Stimulated activated CD4-positive, alpha-beta T cell treated with anti-CD3 and anti-CD28 coated beads, Interleukin-4, amount 100 ng/mL, for 4 hours (primary cell): ENCODE results near the gene LCLAT1.

ENCODE experiments used
- DNase-seq, 2 experiments: peaks; one replicate each; pipeline ENCODE4 v3.0.0-alpha.2; 2020

The LCLAT1 gene

GRCh38 chr2:30680121-30680520 is 233.1 kb downstream of the LCLAT1 start:
- no peak for DNase-seq

- no peak for DNase-seq
Observed at GRCh38 chr2:30681022-30681421, 234.0 kb downstream of the LCLAT1 start.

DNA sequence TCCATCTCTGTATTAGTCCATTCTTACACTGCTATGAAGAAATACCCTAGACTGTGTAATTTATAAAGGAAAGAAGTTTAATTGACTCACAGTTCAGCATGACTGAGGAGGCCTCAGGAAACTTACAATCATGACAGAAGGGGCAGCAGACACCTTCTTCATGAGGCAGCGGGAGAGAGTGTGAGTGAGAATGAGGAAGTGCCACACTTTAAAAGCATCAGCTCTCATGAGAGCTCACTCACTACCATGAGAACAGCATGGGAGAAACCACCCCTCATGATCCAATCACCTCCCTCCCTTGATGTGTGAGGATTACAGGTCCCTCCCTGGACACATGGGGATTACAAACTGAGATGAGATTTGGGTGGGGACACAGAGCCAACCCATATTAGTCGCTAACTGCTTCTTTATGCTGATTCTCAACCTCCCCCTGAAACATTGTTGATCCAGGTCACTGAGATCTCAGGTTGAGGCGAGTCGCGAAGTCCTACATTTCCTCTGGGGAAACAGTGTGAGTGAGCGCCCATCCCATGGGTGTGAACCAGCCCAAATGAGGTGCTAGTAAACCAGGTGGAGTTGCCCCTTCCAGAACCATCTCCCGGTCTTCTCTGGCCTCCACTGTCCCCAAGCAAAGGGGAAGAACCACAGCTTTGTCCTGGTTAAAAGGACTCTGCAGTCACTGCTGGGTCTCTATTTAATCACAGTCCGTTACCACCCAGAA is 236.3 kb downstream of the LCLAT1 start:
- no peak for DNase-seq

DNA sequence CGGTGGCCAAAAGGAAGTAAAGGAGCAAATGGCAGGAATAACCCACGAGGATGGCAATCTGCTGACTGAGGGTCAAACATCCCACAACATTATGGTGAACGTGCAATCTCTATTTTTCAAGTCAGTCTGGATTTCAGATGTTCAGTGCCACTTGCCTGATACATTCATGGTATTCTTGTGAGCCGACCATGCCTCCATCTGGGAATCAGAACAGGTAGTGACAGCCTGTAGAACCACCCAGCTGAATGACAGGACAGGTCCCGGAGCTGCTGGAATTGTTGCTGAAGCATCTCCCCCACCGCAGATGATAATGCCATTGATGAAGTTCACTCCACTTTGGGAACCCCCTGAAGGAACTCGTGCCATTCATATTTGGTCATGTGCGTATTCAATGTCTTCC is 237.0 kb downstream of the LCLAT1 start:
- no peak for DNase-seq

DNA sequence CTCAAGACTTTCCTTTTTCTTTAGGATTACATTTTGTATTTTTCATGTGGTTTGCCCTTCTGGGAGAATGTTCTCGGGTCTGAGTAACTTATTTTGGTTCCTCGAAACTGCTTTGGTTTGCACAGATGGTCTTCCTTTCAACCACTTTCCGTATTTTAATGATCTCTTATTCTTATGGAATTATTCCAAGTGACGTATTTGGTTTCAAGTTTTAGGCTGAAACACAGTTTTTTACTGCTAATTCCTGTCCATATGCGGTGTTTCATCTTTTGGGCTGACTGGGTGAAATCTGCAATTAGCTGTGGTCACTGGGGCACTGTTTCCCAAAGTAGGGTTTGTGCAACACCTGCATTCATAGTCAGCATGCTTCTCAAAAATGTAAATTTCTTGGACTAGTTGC is 237.5 kb downstream of the LCLAT1 start:
- DNase-seq = no peak

GRCh38 chr2:30684996-30685395 is 237.9 kb downstream of the LCLAT1 start:
- no peak for DNase-seq

DNA sequence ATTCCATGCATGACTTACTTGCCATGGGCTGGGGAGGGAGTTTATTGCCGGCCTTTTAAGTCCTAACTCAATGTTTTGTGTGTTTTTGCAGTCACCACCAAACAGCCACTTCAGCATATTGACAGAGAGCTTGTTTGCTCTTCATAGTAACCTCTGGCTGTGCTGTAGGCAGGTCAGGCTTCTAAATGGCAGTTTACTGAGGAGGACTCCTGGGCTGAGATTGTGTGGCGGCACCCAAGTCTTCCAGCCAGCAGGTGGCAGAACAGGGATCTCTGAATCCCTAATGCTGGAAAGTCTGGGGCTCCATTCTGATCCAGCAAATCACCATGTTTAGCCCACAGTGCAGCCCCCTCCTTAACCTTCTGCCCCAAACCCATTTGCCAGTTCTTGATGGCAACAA is 239.0 kb downstream of the LCLAT1 start:
- no peak for DNase-seq

DNA sequence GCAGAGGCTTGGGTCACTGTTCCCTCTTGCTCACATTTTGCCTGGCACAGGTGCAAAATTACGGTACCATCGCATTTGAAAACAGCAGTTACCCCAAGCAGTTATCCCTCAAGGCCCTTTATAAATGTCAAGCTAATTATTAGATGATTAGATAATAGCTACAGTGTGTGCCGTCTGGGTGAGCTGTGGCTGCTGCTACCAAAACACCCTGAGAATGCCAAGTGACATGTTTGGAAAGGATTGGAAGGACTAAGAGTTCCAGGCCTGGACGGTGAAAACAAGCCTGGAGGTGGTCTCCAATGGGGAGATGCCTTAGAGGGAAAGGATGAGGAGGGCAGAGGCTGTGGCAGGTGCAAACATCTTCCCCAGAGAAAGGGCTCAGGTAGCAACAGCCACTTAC is 239.6 kb downstream of the LCLAT1 start:
- no peak for DNase-seq

GRCh38 chr2:30688956-30689401 is 241.9 kb downstream of the LCLAT1 start:
- no peak for DNase-seq

DNA sequence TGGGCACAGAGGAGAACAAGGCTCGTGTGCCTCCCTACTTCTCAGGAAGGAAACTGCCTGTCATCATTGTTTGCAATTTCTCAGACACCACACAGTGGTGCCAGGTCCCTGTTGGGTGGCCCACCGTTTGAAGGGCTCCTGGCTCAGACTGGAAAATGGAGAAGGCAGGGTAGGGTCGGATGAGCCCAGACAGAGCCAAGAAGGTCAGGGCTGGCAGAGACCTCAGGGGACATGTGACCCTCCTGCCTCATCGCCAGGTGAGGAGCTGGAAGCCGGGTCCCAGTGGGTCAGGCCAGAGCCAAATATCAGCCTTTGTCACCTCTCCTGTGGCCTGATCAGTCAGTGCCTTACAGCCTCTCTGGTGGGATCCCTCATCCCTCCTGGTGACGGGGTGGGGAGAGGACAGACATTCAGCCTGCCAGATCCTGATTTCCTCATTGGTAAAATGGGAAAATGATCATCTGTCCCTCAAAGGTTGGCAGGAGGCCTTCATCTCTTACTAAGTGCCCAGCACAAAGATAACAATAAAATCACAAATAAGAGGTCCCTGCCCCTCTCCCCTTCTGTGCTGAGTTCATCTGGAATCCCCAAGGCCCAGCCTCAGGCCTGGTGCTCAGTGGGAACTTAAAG is 242.6 kb downstream of the LCLAT1 start:
- DNase-seq = no peak

- no peak for DNase-seq
Observed at GRCh38 chr2:30690126-30690561, 243.1 kb downstream of the LCLAT1 start.

DNA sequence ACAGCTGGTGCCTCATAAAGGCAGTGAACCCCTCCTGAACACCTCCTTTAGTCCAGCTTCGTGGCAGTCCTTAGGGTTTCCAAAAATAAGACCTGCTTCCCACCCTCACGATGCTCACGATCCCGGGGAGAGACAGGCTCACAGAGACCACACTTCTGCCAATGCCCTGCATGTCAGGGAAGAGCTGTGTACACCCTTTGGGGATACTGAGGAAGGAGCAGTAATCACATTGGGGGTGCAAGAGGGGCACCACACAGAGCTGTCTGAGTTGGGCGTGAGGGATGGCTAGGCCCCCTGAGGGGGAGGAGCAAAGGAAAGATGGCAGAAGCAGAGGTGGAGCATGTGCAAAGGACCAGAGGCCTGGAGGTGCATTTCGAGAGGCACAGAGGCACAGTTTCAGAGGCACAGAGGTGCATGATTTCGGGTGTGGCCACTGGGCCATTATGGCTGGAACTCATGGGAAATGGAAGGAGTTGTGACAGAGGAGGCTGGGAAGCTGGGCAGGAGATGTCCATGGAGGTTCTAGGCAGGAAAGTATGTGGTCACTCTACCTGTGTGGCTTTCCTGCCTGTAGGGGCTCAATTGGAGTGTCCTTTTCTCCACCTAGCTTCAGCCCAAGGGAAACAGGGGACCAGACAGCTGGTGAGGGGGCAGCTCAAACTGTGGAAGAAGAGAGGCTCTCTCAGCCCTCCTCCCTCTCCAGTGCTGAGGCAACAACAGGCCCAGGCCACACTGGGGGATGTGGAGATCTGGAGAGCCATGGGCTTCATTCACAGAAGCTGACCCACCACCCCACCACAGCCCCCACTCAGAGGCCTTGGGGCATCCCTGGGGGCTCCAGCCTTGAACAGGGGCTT is 244.3 kb downstream of the LCLAT1 start:
- no peak for DNase-seq

- DNase-seq = no peak
Observed at GRCh38 chr2:30691948-30692828, 245.1 kb downstream of the LCLAT1 start.

- no peak for DNase-seq
Observed at GRCh38 chr2:30692829-30693275, 245.8 kb downstream of the LCLAT1 start.
